GM21723 (cell line): ENCODE measurements around the gene ING2.
"Not testable (repeated sequence)": the region's sequence is repeated elsewhere in the genome, so short reads cannot be mapped to it uniquely, and the experiment has no call there.

Experiments used
- ATAC-seq: cut with Tn5 transposase; IDR thresholded peaks from one replicate; pipeline ENCODE4 v1.9.1; 2021; ENCODE audit warnings: mild to moderate bottlenecking, moderate library complexity; ENCODE audit not compliant: unreplicated experiment

The ING2 gene

GRCh38 chr4:183544109-183544508 lies 39.3 kb downstream of the ING2 start:
- no peak for ATAC-seq

- ATAC-seq, result no peak
These were observed 41.5 kb downstream of the ING2 start for GRCh38 chr4:183546376-183546775.

GRCh38 chr4:183548306-183548705 lies 43.4 kb downstream of the ING2 start:
- ATAC-seq, result no peak

- no peak for ATAC-seq
These were observed 45.7 kb downstream of the ING2 start for GRCh38 chr4:183550345-183551093.

GRCh38 chr4:183552274-183553146 lies 47.7 kb downstream of the ING2 start:
- no peak for ATAC-seq

GRCh38 chr4:183553147-183553478 lies 48.3 kb downstream of the ING2 start:
- ATAC-seq, result not testable (repeated sequence)

- ATAC-seq, result no peak
These were observed 48.9 kb downstream of the ING2 start for GRCh38 chr4:183553601-183554345.

GRCh38 chr4:183554346-183554686 lies 49.5 kb downstream of the ING2 start:
- no peak for ATAC-seq

- ATAC-seq, result no peak
These were observed 50.2 kb downstream of the ING2 start for GRCh38 chr4:183554878-183555585.

- ATAC-seq, result no peak
These were observed 52.1 kb downstream of the ING2 start for GRCh38 chr4:183556947-183557346.

- no peak for ATAC-seq
These were observed 52.8 kb downstream of the ING2 start for GRCh38 chr4:183557611-183558010.

GRCh38 chr4:183558873-183559272 lies 54.0 kb downstream of the ING2 start:
- ATAC-seq, result no peak

GRCh38 chr4:183561905-183562304 lies 57.0 kb downstream of the ING2 start:
- ATAC-seq, result no peak
